Trophoblast cell (in vitro differentiated cells and primary cell): ENCODE results near the gene CDK6.

Experiments used
- DNase-seq, 2 donors: peaks; one replicate each; pipeline ENCODE4 v3.0.0-alpha.2; 2016
- H2AFZ ChIP-seq: 2 replicates; pipeline ENCODE4 v1.6.1; 2013; ENCODE audit warnings: low read length, moderate library complexity, mild to moderate bottlenecking; ENCODE audit not compliant: insufficient read depth, poor library complexity
- H2AK5ac ChIP-seq: 2 replicates; pipeline ENCODE4 v1.6.1; 2013; ENCODE audit warnings: mild to moderate bottlenecking, low read length
- H2BK120ac ChIP-seq: 2 replicates; pipeline ENCODE4 v1.6.1; 2013; ENCODE audit warnings: low read length, mild to moderate bottlenecking, moderate library complexity; ENCODE audit not compliant: insufficient read depth, poor library complexity
- H2BK12ac ChIP-seq: 2 replicates; pipeline ENCODE4 v1.6.1; 2013; ENCODE audit warnings: mild to moderate bottlenecking, low read length, moderate library complexity
- H2BK5ac ChIP-seq: 2 replicates; pipeline ENCODE4 v1.6.1; 2013; ENCODE audit warnings: low read length, low read depth, moderate library complexity, mild to moderate bottlenecking; ENCODE audit not compliant: poor library complexity
- H3K14ac ChIP-seq: 2 replicates; pipeline ENCODE4 v1.6.1; 2013; ENCODE audit warnings: mild to moderate bottlenecking, low read length
- H3K18ac ChIP-seq: 2 replicates; pipeline ENCODE4 v1.6.1; 2013; ENCODE audit warnings: mild to moderate bottlenecking, low read length
- H3K23ac ChIP-seq: 2 replicates; pipeline ENCODE4 v1.6.1; 2013; ENCODE audit warnings: low read length
- H3K27ac ChIP-seq: 2 replicates; pipeline ENCODE4 v1.5.1; 2013; ENCODE audit warnings: low read depth, mild to moderate bottlenecking, inconsistent platforms, low read length, moderate library complexity
- H3K27me3 ChIP-seq: 2 replicates; pipeline ENCODE4 v1.6.1; 2013; ENCODE audit warnings: inconsistent platforms, mild to moderate bottlenecking, low read length, moderate library complexity; ENCODE audit not compliant: insufficient read depth
- H3K36me3 ChIP-seq, 2 experiments: 1 replicate in 1 of 2; 2 replicates in 1 of 2; pipeline ENCODE4 v1.6.1; 2013; ENCODE audit warnings: low read length in 2 of 2, mild to moderate bottlenecking in 2 of 2, moderate library complexity in 1 of 2; ENCODE audit not compliant: insufficient read depth in 2 of 2, control insufficient read depth in 1 of 2
- H3K4ac ChIP-seq: 2 replicates; pipeline ENCODE4 v1.6.1; 2013; ENCODE audit warnings: low read depth, mild to moderate bottlenecking, low read length, moderate library complexity
- H3K4me1 ChIP-seq, 2 experiments: 1 replicate in 1 of 2; 2 replicates in 1 of 2; pipeline ENCODE4 v1.6.1; 2013; ENCODE audit warnings: low read length in 2 of 2, mild to moderate bottlenecking in 2 of 2, moderate library complexity in 1 of 2; ENCODE audit not compliant: insufficient read depth in 2 of 2, control insufficient read depth in 1 of 2
- H3K4me2 ChIP-seq: 2 replicates; pipeline ENCODE4 v1.6.1; 2013; ENCODE audit warnings: inconsistent platforms, mild to moderate bottlenecking, low read length, moderate library complexity
- H3K4me3 ChIP-seq: 2 replicates; pipeline ENCODE4 v1.5.1; 2013; ENCODE audit warnings: mild to moderate bottlenecking, low read depth, low read length, inconsistent platforms
- H3K79me1 ChIP-seq: one replicate; pipeline ENCODE4 v1.6.1; 2013; ENCODE audit warnings: low read length
- H3K79me2 ChIP-seq: 2 replicates; pipeline ENCODE4 v1.6.1; 2013; ENCODE audit warnings: low read length, mild to moderate bottlenecking; ENCODE audit not compliant: control insufficient read depth, insufficient read depth, poor library complexity
- H3K9ac ChIP-seq: 2 replicates; pipeline ENCODE4 v1.6.1; 2013; ENCODE audit warnings: mild to moderate bottlenecking, low read length
- H3K9me3 ChIP-seq: 2 replicates; pipeline ENCODE4 v1.6.1; 2013; ENCODE audit warnings: low read depth, mild to moderate bottlenecking, control low read depth, inconsistent platforms, low read length; ENCODE audit not compliant: insufficient read depth
- H4K12ac ChIP-seq: 2 replicates; pipeline ENCODE4 v1.6.1; 2013; ENCODE audit warnings: low read depth, mild to moderate bottlenecking, low read length, moderate library complexity
- H4K8ac ChIP-seq: 2 replicates; pipeline ENCODE4 v1.6.1; 2013; ENCODE audit warnings: low read depth, mild to moderate bottlenecking, low read length, moderate library complexity
- H4K91ac ChIP-seq: one replicate; pipeline ENCODE4 v1.6.1; 2013; ENCODE audit warnings: low read depth, mild to moderate bottlenecking, low read length, moderate library complexity
- WGBS: extraction: QIAGEN DNeasy Blood & Tissue Kit; methylation state at CpG from one replicate; pipeline ENCODE4 v1.1.7; 2013; ENCODE audit warnings: missing lambda C conversion rate; ENCODE audit not compliant: insufficient read length, insufficient coverage; ENCODE audit errors: extremely low coverage; 5-methylcytosine and 5-hydroxymethylcytosine counted together

Gene CDK6

GRCh38 chr7:92584953-92585352 lies 251.4 kb downstream of the CDK6 start:
- no peak overlapping the region for H3K27ac ChIP-seq
- no peak overlapping the region for H3K4me3 ChIP-seq
- H3K79me1 ChIP-seq: peaks cover 3% of the 10 kb centered on the region
- H2BK12ac ChIP-seq: no peak overlapping the region
- no peak overlapping the region for H3K4me2 ChIP-seq
- H2AFZ ChIP-seq: no peak overlapping the region
- H2BK5ac ChIP-seq: no peak overlapping the region
- peaks cover 8% of the 10 kb centered on the region for H3K79me2 ChIP-seq
- no peak overlapping the region for H3K18ac ChIP-seq
- no peak overlapping the region for H4K8ac ChIP-seq
- no peaks in the 10 kb centered on the region for H3K9me3 ChIP-seq
- H2BK120ac ChIP-seq: no peak overlapping the region
- peaks cover 0 to 3% of the 10 kb centered on the region in 2 experiments for H3K4me1 ChIP-seq
- H4K91ac ChIP-seq: no peak overlapping the region
- no peak overlapping the region for H3K23ac ChIP-seq
- H4K12ac ChIP-seq: no peak overlapping the region
- no peak overlapping the region for H3K14ac ChIP-seq
- H3K4ac ChIP-seq: peak overlapping the region; percentile 95
- peaks cover 5 to 6% of the 10 kb centered on the region in 2 experiments for H3K36me3 ChIP-seq
- H3K9ac ChIP-seq: no peak overlapping the region
- H2AK5ac ChIP-seq: no peak overlapping the region
- peak in 1 of 2 donors; percentile 23 for DNase-seq
- no peaks in the 10 kb centered on the region for H3K27me3 ChIP-seq

- H4K91ac ChIP-seq: no peak overlapping the region
Measured at GRCh38 chr7:92582948-92583347, 253.4 kb downstream of the CDK6 start.

DNA sequence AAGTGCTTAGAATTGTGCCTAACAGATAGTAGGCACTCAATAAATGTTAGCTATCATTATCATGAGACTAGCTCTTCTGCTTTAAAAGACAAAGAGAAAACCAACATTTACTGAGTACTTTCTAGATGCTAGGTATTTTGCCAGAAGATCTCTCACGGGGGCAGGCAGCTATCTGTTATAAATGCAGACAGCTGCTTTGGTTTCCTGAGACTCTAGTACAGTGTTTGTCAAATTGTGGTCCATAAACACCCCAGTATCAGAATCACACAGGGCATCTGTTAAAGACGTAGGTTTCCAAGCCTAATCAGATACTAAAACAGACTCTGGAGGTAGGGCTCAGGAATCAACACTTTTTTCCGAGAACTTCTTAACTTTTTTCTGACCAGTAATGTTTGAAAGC lies 260.1 kb downstream of the CDK6 start:
- Histone ChIP-seq H3K9ac (no peak overlapping the region), H4K8ac (no peak overlapping the region), H3K4me3 (no peak overlapping the region), H2BK5ac (no peak overlapping the region), H3K14ac (no peak overlapping the region), H3K4me2 (no peak overlapping the region), H3K9me3 (no peaks in the 10 kb centered on the region), H4K91ac (no peak overlapping the region), H3K36me3 (peaks cover 18 to 22% of the 10 kb centered on the region in 2 experiments), H3K79me2 (no peaks in the 10 kb centered on the region), H2AK5ac (no peak overlapping the region), H3K4ac (no peak overlapping the region), H3K23ac (no peak overlapping the region), H2AFZ (no peak overlapping the region), H3K4me1 (no peaks in the 10 kb centered on the region), H3K27me3 (no peaks in the 10 kb centered on the region), H3K18ac (no peak overlapping the region), H3K79me1 (no peaks in the 10 kb centered on the region), H2BK120ac (no peak overlapping the region), H3K27ac (no peak overlapping the region), H2BK12ac (no peak overlapping the region), H4K12ac (no peak overlapping the region)
- WGBS: no CpG with 5 or more reads among the region's 3 CpGs
- DNase-seq: no peak

More at GRCh38 chr7:92582948-92583347, 253.4 kb downstream of the CDK6 start:
- Histone ChIP-seq H2BK120ac (no peak overlapping the region), H3K79me2 (peaks cover 2% of the 10 kb centered on the region), H3K4me1 (no peaks in the 10 kb centered on the region), H3K36me3 (peaks cover 10 to 13% of the 10 kb centered on the region in 2 experiments), H3K27me3 (no peaks in the 10 kb centered on the region), H2BK12ac (no peak overlapping the region), H3K79me1 (no peaks in the 10 kb centered on the region), H3K27ac (no peak overlapping the region), H3K14ac (no peak overlapping the region), H2BK5ac (no peak overlapping the region), H4K8ac (no peak overlapping the region), H3K4ac (peak overlapping the region; percentile 83), H3K4me2 (no peak overlapping the region), H2AFZ (no peak overlapping the region), H3K9me3 (no peaks in the 10 kb centered on the region), H3K9ac (no peak overlapping the region), H2AK5ac (no peak overlapping the region), H3K23ac (no peak overlapping the region), H3K18ac (no peak overlapping the region), H3K4me3 (no peak overlapping the region), H4K12ac (no peak overlapping the region)
- no peak for DNase-seq
- no CpG with 5 or more reads among the region's 1 CpG for WGBS

GRCh38 chr7:92569137-92569536 lies 267.2 kb downstream of the CDK6 start:
- no peaks in the 10 kb centered on the region for H3K79me1 ChIP-seq
- H3K79me2 ChIP-seq: no peaks in the 10 kb centered on the region
- H3K4ac ChIP-seq: no peak overlapping the region
- no peak overlapping the region for H3K27ac ChIP-seq
- H4K8ac ChIP-seq: no peak overlapping the region
- no peak overlapping the region for H3K14ac ChIP-seq
- no peak overlapping the region for H3K18ac ChIP-seq
- H2BK120ac ChIP-seq: no peak overlapping the region
- H3K4me2 ChIP-seq: no peak overlapping the region
- WGBS: no CpG with 5 or more reads among the region's 4 CpGs
- peaks cover 19 to 20% of the 10 kb centered on the region in 2 experiments for H3K36me3 ChIP-seq
- H3K4me1 ChIP-seq: no peaks in the 10 kb centered on the region
- no peaks in the 10 kb centered on the region for H3K27me3 ChIP-seq
- H3K4me3 ChIP-seq: no peak overlapping the region
- no peak overlapping the region for H4K91ac ChIP-seq
- H3K9me3 ChIP-seq: no peaks in the 10 kb centered on the region
- no peak overlapping the region for H3K9ac ChIP-seq
- no peak overlapping the region for H2BK12ac ChIP-seq
- no peak overlapping the region for H3K23ac ChIP-seq
- no peak overlapping the region for H2AK5ac ChIP-seq
- H2AFZ ChIP-seq: no peak overlapping the region
- no peak for DNase-seq
- H4K12ac ChIP-seq: no peak overlapping the region
- no peak overlapping the region for H2BK5ac ChIP-seq
